SU-DHL-6 (cell line): ENCODE results near the gene ATP8A2.
"Not testable (repeated sequence)": the region's sequence is repeated elsewhere in the genome, so short reads cannot be mapped to it uniquely, and the experiment has no call there.

Source experiments
- CTCF ChIP-seq: fragments of 200-600 bp; sonication (generic); IDR thresholded peaks from one replicate; pipeline ENCODE4 v1.5.1; 2017; ENCODE audit warnings: antibody characterized with exemption, mild to moderate bottlenecking, low read length, moderate library complexity; ENCODE audit not compliant: insufficient read depth, poor library complexity, severe bottlenecking
- EZH2phosphoT487 ChIP-seq: fragments of 200-600 bp; sonication (generic), shearing (Covaris generic); conservative IDR thresholded peaks from 2 replicates; pipeline ENCODE4 v1.6.1; 2018; ENCODE audit warnings: mild to moderate bottlenecking, antibody characterized with exemption, low read length, moderate library complexity, mixed read lengths

DNA sequence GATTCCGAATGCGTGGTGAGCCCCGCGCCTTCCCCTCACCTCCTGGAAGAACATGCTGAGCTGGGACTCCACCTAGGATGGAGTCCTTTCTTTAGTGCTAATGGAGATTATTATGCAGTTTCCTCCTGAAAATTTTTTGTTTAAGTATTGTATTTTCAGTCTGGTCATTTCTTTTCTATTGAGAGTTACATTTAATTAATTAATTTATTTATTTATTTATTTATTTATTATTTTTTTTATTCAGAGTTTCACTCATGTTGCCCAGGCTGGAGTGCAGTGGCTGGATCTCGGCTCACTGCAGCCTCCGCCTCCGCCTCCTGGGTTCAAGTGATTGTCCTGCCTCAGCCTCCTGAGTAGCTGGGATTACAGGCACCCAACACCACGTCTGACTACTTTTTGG lies 400.8 kb downstream of the ATP8A2 start:
- not testable (repeated sequence) for TF ChIP-seq CTCF, EZH2phosphoT487
